HG02588 (cell line): Measurements from ENCODE around the gene POLA2.
"Not testable (repeated sequence)": the region's sequence is repeated elsewhere in the genome, so short reads cannot be mapped to it uniquely, and the experiment has no call there.

Experiments used
- ATAC-seq: cut with Tn5 transposase; IDR thresholded peaks from one replicate; pipeline ENCODE4 v1.9.1; 2021; ENCODE audit warnings: mild to moderate bottlenecking, moderate library complexity; ENCODE audit not compliant: unreplicated experiment

POLA2 gene

GRCh38 chr11:65241692-65242091 lies 20.1 kb upstream of the POLA2 start:
- no peak for ATAC-seq

- ATAC-seq, result no peak
These were observed 19.4 kb upstream of the POLA2 start for GRCh38 chr11:65242389-65242788.

- no peak for ATAC-seq
These were observed 18.0 kb upstream of the POLA2 start for GRCh38 chr11:65243797-65244196.

- ATAC-seq, result not testable (repeated sequence)
These were observed 16.7 kb upstream of the POLA2 start for GRCh38 chr11:65245046-65245445.

GRCh38 chr11:65246506-65246905 lies 15.3 kb upstream of the POLA2 start:
- ATAC-seq, result no peak

GRCh38 chr11:65248184-65248710 lies 13.5 kb upstream of the POLA2 start:
- ATAC-seq, result not testable (repeated sequence)

GRCh38 chr11:65251476-65251875 lies 10.3 kb upstream of the POLA2 start:
- no peak for ATAC-seq

- ATAC-seq, result no peak
These were observed 7.0 kb upstream of the POLA2 start for GRCh38 chr11:65254724-65255123.

- no peak for ATAC-seq
These were observed 2.8 kb upstream of the POLA2 start for GRCh38 chr11:65258988-65259387.

GRCh38 chr11:65260302-65260701 lies 1.5 kb upstream of the POLA2 start:
- no peak for ATAC-seq

GRCh38 chr11:65260756-65261590 lies 789 bp upstream of the POLA2 start:
- no peak for ATAC-seq

GRCh38 chr11:65262381-65262680 lies 569 bp downstream of the POLA2 start:
- ATAC-seq, result no peak

GRCh38 chr11:65262776-65263175 lies 1.0 kb downstream of the POLA2 start:
- no peak for ATAC-seq

GRCh38 chr11:65264747-65265146 lies 3.0 kb downstream of the POLA2 start:
- not testable (repeated sequence) for ATAC-seq

GRCh38 chr11:65266210-65266609 lies 4.4 kb downstream of the POLA2 start:
- no peak for ATAC-seq

GRCh38 chr11:65274735-65275682 lies 13.2 kb downstream of the POLA2 start:
- no peak for ATAC-seq

GRCh38 chr11:65275906-65276305 lies 14.1 kb downstream of the POLA2 start:
- no peak for ATAC-seq

- ATAC-seq, result no peak
These were observed 16.0 kb downstream of the POLA2 start for GRCh38 chr11:65277631-65278277.

- ATAC-seq, result no peak
These were observed 16.6 kb downstream of the POLA2 start for GRCh38 chr11:65278356-65278755.

- ATAC-seq, result no peak
These were observed 17.5 kb downstream of the POLA2 start for GRCh38 chr11:65279279-65279678.

- ATAC-seq, result no peak
These were observed 18.1 kb downstream of the POLA2 start for GRCh38 chr11:65279741-65280440.
